Measurements from ENCODE around the gene BLZF1. TPM values are rescaled to one million over a fixed set of nuclear protein-coding genes. Genes with fewer than 3 reads are reported as not detected.

Gene BLZF1
- total RNA-seq, 2 experiments from 2014 or later = 14.7 to 16.0 TPM

DNA sequence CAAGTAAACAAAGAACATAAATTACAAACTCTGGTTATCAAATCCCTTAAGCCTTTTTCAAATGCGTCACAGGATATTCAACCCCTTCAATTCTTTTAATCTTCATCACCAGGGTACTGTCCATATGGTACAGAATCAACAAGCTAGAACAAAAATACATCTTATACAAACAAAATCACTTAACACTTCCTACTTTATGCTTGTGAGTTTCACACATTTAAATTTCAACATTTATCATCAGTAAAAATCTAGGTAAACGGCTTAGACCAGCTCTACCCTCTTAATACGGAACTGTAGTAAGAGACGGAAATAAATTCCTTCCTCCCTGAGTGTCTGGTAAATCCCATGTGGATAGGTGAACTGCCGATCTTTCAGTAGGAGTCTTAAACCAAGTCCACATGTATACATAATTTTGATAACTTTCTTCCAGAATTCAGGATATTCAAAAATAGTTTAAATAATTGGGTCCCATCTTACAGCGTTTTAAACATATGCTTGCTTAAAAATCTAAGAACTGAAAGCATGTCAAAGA, 58.2 kb downstream of the BLZF1 start:
- ChIA-PET POLR2A (no interaction called here), CTCF (no interaction called here)

DNA sequence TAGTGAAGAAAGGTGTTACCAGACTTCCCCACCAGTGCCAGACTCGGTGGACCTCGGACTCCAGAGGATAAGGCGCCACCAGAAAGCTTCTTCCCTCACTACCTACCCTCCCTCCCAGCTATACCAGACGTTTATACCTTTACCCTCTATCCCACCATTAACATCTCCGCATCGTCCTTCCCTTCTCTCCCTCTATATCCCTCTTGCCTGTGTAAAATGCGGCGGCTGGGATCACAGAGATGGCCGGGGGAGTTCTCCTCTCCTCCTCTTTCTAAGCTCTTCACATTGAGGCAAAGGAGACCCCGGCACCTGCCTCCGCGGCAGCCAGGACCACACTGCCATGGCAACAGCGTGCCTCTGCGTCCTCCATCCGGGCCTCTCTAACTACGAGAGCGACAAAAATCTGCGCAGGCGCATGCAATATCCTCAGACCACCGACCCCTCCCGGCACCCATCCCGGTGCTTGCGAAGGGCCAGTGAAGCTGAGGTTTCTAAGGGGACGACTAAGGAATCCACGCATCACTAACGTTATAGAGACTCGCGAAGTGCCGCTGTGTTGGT, 59.2 kb downstream of the BLZF1 start, which contains the start of gene CCDC181:
Gene CCDC181 (minus strand): TSS at position 394 of the 561 bp plus-strand sequence. CDS start 2,547 bp downstream, outside the sequence.
- POLR2A ChIA-PET = no interaction called here
- CTCF ChIA-PET = no interaction called here

Other genes with a start within 250 kb of the BLZF1 start
- gene NME7, start 398 bp upstream of the BLZF1 start, total RNA-seq = 10 to 100 TPM; 25.4 to 27.0 TPM
- under 1 TPM; 0.48 to 0.57 TPM for gene CCDC181, start 59.3 kb downstream of the BLZF1 start, total RNA-seq
- 10 to 100 TPM; 11.6 to 11.7 TPM for gene SLC19A2, start 117.7 kb downstream of the BLZF1 start, total RNA-seq
- 10 to 100 TPM; 88.5 to 90.5 TPM for gene F5, start 218.3 kb downstream of the BLZF1 start, total RNA-seq